SH-SY5Y (cell line): ENCODE results near the gene TMEM263.

Experiments used
- GATA2 ChIP-seq: IDR thresholded peaks from 2 replicates; pipeline ENCODE4 v1.6.1; 2011; ENCODE audit warnings: mild to moderate bottlenecking, low read depth, low read length
- GATA3 ChIP-seq: IDR thresholded peaks from 2 replicates; pipeline ENCODE4 v1.6.1; 2011; ENCODE audit warnings: low read depth, mild to moderate bottlenecking, low read length, moderate library complexity

DNA sequence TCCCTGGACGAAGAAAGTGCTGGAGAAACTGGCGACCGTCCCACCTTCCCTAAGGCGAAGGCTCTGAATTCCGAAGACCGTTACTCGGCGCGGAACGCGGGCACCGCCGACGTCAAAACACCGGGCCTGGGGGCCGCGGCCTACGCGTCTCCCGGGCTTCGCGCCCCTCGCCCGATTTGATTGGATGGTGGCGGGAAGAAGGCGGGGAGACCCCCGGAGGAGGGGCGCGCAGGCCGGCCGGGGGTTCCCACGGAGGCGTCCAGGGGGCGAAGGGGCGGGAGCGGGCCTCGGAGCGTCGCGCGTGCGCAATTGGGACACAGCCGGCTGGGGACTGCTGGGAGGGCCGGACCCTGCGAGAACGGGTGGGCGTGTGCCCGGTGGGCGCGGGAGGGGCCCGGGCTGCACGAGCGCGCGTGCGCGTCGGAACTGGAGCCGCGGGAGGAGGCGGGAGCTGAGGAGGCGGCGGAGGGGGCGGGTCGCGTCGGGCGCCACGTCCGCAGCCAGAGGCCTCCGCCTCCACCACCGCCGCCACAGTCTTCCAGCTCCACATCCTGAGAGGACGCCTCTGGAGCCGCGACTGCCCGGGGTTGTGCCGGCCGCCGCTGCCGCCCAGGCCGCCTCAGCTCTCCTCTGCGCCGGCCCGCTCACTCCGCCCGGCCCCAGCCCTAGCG, at the start of gene TMEM263:
- no peak for TF ChIP-seq GATA3
- TF ChIP-seq GATA2 = no peak
